Activated CD8-positive, alpha-beta memory T cell treated with anti-CD3 and anti-CD28 coated beads for 24 hours (primary cell): Measurements from ENCODE around the gene MAP4K3.
A peak's percentile ranks its signal among the peaks of the same experiment; 100 is the strongest.

Experiments
- DNase-seq: peaks from one replicate; pipeline ENCODE4 v3.0.0-alpha.2; 2020

Gene MAP4K3

DNA sequence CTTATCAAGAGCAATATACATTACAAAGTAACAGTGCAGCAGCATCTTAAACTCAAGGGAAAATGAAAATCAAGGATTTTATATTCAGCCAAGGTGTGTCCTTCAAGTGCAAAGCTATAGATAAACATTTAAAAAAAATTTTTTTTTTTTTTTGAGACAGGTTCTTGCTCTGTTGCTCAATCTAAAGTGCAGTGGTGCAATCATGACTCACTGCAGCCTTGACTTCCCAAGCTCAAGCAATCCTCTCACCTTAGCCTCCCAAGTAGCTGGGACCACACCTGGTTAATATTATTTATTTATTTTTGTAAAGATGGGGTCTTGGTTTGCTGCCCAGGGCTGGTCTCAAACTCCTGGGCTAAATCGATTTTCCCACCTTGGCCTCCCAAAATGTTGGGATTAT, 202.3 kb downstream of the MAP4K3 start:
- no peak for DNase-seq

- DNase-seq = no peak
These were observed 204.9 kb downstream of the MAP4K3 start for GRCh38 chr2:39232141-39232540.

DNA sequence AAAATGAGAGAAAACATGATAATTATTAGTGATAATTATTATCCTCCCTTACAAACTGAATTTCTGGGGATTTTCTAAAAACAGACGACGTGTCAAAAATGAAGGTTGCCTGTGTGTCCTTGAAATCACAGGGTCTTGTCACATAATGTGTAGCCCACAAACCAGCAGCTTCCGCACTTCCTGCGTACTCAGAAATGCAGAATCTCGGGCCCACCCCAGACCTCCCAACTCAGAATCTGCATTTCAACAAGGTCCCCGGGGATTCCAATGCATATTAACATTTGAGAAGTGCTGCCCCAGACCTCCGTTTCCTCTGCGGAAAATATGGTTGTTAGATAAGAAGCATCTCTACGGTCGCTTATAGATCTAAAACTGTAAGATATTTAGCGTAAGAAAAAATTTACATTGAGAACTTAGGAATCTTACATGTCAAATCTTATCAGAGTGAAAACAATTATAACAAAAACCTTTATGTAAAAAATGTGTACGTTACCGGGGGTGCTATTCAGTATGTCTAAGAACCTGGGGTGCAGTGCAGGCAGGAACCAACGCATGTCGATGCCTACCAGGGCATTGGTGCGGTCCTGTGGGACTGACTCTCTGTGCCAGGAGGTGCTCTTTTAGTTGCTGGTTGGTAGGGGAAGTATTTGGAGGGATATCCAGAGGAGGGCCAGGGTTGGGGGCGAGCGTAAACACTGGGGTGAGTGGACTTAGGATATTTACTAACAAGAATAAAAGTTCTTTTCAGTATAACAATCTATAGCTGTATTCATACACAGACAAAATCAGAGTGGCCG, 208.5 kb downstream of the MAP4K3 start:
- peak; percentile 68 for DNase-seq

- DNase-seq = peak; percentile 90
These were observed 209.3 kb downstream of the MAP4K3 start for GRCh38 chr2:39227628-39228412.

- DNase-seq = no peak
These were observed 211.5 kb downstream of the MAP4K3 start for GRCh38 chr2:39225567-39225966.

DNA sequence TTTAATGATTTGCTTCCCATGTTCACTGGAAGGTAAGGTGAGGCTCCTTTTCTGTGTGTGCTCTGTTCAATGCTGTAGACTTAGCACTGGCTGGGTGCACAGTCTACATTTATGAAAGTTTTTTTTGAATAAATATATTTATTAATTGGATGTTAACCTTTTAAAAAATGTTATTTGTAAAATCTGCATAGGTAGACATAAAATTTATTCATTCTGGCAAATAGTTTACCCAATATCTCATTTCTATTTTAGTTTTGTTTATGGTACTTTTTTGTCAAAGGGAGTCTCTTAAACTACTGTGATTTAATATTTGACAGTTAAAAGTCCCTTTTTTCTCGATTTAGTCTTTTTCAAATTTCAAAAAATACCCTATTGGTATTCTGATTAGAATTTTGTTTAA, 213.2 kb downstream of the MAP4K3 start:
- DNase-seq = no peak

- DNase-seq = no peak
These were observed 215.6 kb downstream of the MAP4K3 start for GRCh38 chr2:39221459-39221858.

DNA sequence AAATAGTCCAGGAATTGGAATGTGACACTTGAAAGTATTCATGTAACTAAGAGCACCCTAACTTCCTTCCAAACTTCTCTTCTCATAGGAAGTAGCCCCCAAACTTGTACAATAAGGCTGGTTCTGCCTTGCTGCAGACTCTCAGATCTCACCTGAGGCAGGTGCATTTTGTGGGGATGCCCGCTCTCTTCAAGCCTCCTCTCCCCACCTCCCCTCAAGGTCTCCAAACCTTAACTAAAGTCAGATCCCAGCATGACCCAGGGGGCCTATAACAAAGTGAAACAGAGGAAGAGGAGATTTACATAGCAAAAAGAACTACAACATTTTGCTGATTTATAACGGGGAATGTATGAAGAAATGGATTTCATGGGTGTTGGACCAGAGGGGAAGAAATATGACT, 216.9 kb downstream of the MAP4K3 start:
- DNase-seq = no peak

DNA sequence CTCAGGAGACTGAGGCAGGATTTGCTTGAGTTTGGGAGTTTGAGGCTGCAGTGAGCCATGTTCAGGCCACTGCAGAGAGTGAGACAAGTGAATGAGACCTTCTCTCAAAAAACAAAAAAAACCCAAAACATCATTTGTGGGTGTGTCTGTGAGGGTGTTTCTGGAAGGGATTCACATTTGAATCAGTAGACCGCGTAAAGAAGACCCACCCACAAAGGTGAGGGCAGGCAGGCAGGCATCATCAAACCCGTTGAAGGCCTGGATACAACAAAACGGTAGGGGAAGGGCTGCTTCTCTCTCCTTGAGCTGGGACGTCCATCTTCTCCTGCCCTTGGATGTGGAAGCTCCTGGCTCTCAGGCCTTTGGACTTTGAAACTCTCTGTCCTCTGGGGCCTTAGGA, 218.7 kb downstream of the MAP4K3 start:
- DNase-seq = no peak

DNA sequence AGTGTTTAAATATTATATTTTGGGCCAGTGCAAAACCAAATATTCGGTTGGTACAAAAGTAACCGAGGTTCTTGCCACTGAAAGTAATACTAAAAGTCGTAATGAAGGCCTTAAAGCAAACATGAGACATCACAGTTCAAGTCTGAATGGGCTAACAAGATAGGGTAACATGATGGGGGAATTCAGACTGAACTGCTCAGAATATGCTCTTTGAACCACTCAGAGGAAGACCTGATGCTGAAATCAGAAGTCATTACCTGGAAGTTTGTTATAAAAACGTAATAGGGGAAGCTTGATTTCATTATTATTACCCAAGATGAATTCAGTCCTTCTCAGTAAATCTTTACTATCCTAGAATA, 219.9 kb downstream of the MAP4K3 start:
- DNase-seq = no peak

DNA sequence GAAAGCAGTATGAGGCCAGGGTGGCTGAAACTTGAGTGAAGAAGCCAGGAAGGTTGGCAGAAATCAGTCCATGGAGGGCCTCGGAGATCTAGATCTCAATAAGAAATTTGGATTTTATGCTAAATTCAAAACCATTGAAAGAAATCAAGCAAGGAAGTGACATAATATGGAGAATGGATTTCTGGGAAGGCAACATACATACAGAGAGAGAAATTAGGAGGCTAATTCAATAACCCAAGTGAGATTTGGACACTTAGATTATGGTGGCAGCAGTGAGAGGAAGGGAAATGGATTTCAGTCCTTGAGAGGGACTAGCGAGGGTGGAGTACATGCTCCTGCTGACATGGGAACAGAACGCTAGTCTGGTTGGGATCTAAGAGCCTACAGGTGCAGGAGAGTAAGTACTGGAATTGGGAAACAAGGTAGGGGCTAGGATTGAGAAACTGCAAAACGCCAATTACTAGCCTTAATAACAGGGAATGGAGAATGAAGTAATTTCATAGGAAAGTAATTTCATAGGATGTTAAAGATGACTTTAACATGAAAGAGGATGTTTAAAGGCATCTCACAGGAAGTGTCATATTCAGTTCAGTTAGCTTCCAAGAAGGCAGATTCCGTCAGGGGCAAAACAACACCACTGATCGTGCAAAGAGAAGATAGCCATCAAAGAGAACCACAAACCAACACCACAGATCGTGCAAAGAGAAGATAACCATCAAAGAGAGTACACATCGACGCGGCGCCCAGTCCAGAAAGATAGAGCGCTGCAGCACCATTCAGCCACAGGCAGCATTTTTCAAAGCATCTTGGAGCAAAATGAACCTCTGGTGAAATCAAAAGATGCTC, 220.5 kb downstream of the MAP4K3 start:
- peak; percentile 80 for DNase-seq

DNA sequence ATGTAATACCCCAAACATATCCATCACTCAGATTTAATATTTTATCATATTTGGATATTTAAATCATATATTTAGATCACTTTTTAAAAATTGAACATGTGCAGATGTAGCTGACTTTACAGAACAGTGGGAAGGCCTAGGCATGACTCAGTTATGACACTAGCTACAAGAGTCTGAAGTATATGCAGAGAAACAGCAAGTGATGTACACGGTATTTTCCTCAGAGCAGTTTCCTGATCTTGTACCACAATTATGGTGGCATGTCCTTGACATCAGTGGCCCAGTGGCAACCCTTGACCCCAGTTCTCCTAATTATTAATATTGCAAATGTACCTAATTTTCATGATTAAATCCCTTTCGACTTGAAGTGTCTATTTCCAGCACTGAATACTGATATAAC, 221.5 kb downstream of the MAP4K3 start:
- no peak for DNase-seq

DNA sequence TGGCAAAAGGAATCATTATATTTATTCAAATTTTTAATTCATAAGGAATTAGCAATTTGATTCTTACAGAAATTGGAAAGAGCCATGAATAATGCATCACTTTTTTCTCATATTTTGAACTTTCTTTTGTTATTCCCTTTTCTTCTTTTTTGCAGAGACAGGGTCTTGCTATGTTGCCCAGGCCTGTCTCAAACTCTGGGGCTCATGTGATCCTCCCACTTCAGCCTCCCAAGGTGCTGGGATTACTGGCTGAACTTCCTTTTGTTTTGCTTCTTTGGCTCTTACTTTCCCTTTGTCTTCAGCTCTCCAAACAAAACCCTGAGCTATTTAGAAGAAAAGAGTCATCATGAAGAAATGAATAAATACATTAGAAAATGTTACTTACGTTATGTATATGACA, 224.1 kb downstream of the MAP4K3 start:
- DNase-seq = no peak

DNA sequence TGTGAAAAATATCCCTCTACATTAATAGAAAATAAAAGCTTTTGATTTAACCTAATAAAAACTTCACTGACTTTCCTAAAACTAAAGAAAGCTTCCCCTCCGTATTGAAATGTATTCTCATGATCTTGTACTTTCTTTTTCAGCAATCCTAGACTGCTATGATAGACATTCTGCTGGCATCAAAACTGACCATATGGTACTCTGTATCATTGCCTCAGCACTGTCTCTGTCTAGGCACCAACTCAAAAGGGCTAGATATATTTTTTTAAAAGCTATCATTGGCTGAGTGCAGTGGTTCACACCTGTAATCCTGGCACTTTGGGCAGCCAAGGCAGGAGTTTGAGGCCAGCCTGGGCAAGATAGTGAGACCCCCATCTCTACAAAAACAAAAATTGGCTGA, 226.2 kb downstream of the MAP4K3 start:
- DNase-seq = no peak

- DNase-seq = no peak
These were observed 233.7 kb downstream of the MAP4K3 start for GRCh38 chr2:39203382-39203781.

DNA sequence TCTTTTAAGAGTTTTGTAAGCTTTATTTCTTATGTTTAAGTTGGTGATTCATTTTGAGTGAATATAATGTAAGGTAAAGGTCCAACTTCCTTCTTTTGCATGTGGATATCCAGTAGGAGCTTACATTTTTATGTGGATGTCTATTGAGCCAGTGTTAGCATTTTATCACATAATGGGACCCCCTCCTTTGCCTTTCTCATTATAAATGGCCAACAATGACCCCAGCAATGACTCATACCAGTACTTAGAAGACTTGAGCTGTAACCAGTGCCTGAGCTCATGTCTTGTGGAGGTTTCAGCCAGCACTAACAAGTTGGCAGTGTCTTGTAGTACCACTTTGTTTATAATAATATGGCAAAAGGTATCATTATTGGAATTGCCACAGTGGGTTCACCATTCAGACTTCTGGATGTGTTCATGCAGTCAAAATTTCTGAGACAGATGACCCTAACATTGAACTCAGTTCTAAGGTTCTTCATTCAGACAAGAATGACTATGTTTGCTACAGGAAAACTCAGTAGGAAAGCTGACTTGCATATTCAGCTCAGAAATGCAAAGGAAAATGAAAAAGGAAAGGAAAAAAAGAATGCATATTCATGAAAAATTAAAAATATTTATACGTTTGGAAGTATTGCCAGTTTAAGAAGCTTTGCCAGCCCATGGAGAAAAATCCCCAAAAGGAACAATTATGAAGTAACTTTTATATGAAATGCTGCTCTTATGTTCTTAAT, 234.3 kb downstream of the MAP4K3 start:
- DNase-seq = no peak
